Measurements from ENCODE around the gene NRAP.

NRAP gene

DNA sequence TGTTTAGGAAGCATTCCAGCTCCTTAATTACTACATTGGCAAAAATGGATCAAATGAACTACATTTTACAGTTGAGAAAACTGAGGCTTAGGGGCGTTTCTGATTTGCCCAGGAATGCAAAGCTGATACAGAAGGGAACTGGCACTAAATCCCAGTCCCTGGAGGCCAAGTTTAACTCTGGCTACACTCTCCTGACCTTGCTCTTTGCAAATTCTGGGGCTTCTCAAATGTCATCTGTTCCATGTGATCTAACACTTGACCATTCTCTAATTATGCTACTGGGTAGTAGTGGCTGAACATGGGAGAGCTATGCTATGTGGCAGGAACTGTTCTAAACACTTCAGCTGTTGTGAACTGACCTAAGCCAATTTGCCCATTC is 122.3 kb downstream of the NRAP start:
- CTCF ChIA-PET = interaction anchor here (1.0 to 1.7 kb wide), 3 partner anchors 12 to 22 kb away, joined by 5 to 7 read pairs (median 5); no protein-coding TSS in a partner anchor

DNA sequence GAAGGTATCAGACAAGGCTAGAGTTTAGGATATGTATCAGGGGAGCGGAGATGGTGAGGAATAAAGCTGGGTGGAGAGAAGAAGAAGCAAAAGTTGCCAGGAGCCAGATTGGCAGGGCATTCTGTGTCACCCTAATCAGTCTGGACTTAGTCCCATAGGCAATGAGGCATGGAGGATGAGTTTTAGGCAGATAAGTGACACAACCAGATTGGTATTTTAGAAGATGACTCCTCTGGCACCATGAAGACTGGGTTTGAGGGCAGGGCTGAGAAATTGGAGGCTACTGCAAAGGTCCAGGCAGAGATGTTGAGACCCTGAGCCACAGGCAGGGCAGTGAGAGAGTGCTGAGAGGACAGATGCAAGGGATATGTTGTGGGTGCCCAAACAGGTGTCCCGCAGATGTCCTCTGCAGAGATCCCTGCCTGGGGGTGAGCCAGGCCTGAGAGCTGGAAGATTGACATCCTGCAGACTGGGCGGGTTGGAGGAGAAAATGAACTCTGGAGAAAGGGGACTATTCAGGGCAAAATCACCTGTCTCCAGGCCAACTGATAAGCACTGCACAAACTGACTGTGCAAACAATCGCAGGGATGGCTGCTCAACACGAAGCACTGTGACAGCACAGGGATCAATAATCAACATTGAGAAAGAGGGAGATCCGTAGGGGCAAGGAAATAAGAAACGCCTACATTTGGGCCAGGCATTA is 122.8 kb downstream of the NRAP start:
- ChIA-PET POLR2A (no interaction called here), CTCF (interaction anchor here (1.0 to 1.7 kb wide), 3 partner anchors 13 to 22 kb away, joined by 5 to 7 read pairs (median 5); no protein-coding TSS in a partner anchor)
- no peak for DNase-seq (ENCODE audit: extremely low spot score)
- TF ChIP-seq, protein P1, sequence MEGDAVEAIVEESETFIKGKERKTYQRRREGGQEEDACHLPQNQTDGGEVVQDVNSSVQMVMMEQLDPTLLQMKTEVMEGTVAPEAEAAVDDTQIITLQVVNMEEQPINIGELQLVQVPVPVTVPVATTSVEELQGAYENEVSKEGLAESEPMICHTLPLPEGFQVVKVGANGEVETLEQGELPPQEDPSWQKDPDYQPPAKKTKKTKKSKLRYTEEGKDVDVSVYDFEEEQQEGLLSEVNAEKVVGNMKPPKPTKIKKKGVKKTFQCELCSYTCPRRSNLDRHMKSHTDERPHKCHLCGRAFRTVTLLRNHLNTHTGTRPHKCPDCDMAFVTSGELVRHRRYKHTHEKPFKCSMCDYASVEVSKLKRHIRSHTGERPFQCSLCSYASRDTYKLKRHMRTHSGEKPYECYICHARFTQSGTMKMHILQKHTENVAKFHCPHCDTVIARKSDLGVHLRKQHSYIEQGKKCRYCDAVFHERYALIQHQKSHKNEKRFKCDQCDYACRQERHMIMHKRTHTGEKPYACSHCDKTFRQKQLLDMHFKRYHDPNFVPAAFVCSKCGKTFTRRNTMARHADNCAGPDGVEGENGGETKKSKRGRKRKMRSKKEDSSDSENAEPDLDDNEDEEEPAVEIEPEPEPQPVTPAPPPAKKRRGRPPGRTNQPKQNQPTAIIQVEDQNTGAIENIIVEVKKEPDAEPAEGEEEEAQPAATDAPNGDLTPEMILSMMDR (IDR thresholded peaks at IDR 0.05; ENCODE audit: control extremely low read depth, extremely low read depth, low read depth, missing control alignments) = no peak

More for the DNA sequence above, 122.3 kb downstream of the NRAP start:
- POLR2A ChIA-PET = no interaction called here
- no peak for DNase-seq (ENCODE audit: extremely low spot score)
- TF ChIP-seq, protein P1 (IDR thresholded peaks at IDR 0.05; ENCODE audit: control extremely low read depth, extremely low read depth, low read depth, missing control alignments) = no peak

DNA sequence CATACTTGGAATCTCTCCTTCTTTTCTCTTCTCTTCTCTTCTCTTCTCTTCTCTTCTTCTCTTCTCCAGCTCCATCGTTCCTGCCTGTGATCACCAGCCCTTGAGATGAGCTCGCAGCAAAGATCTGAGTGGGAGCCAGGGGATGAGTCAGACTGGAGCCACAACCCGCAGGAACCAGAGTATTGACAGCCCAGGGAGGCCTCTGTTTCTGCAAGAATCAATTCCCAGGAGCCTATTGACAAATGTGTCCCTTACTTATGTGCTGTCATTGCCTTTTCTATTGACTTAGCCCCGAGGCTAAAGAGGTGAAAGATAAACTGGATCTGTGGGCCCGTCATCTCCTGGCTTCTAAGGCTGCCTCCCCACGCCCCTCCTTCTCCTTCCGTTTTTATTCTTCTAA is 124.1 kb downstream of the NRAP start:
- ChIA-PET CTCF (no interaction called here), POLR2A (no interaction called here)
- TF ChIP-seq, protein P1 (IDR thresholded peaks at IDR 0.05; ENCODE audit: control extremely low read depth, extremely low read depth, low read depth, missing control alignments) = no peak
- DNase-seq (ENCODE audit: extremely low spot score) = no peak

Measured in GM10248 (cell line).